ENCODE measurements around the gene LRRC74B. TPM values are rescaled to one million over a fixed set of nuclear protein-coding genes. Genes with fewer than 3 reads are reported as not detected.
A peak's percentile ranks its signal among the peaks of the same experiment; 100 is the strongest.

Gene LRRC74B
- total RNA-seq, 4 donors from 2014 or later: not detected

- Histone ChIP-seq H3K4me1 (no peaks in the 10 kb centered on the region), H3K27ac (no peak overlapping the region), H3K9me3 (no peaks in the 10 kb centered on the region), H3K4me3 (no peak overlapping the region), H3K27me3 (no peaks in the 10 kb centered on the region), H3K36me3 (no peaks in the 10 kb centered on the region)
- TF ChIP-seq POLR2A (IDR thresholded peaks at IDR 0.05) (no peak), CTCF (IDR thresholded peaks at IDR 0.05) (no peak)
- no peak for DNase-seq
These were observed 32.2 kb downstream of the LRRC74B start for GRCh38 chr22:21077884-21078508.

DNA sequence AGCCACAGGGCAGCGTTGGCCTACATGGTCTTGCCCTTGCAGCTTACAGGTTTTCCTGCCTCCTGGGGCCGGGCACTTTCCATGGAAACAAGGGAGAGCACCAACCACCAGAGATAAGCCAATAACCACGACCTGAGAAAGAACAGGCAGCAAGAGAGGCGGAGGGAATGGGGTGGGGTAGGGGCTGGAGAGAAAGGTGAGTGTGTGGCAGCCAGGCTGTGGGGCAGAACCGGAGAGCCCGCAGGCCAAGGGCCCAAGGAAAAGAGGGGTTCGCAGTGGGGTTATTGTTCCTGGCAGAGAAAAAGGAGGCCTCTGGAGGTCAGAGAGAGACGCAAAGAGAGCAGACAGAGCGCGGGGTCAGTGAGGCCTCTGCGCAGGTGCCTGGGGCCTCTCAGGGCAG is 33.2 kb downstream of the LRRC74B start:
- Histone ChIP-seq H3K36me3 (no peaks in the 10 kb centered on the region), H3K4me3 (no peak overlapping the region), H3K27ac (no peak overlapping the region), H3K27me3 (no peaks in the 10 kb centered on the region), H3K9me3 (no peaks in the 10 kb centered on the region), H3K4me1 (no peaks in the 10 kb centered on the region)
- DNase-seq: no peak
- no peak for TF ChIP-seq CTCF (IDR thresholded peaks at IDR 0.05)
- no peak for TF ChIP-seq POLR2A (IDR thresholded peaks at IDR 0.05)

DNA sequence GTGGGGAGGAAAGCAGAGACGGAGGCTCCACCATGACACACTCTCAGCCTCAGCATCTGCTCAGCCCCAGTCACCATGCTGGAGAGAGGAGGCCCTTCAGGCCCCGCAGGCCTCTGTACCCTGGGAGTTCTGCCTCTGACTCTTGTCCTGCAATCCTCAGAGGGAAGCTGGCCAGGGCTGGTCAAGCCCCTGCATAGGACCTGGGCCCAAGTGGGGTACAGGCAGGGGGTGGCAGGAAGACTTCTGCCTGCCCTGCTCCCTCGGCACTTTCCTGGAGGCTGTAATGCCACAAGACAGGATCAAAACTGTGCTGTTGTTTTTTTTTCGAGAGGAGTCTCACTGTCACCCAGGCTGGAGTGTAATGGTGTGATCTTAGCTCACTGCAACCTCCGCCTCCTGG is 33.7 kb downstream of the LRRC74B start:
- no peaks in the 10 kb centered on the region for H3K9me3 ChIP-seq
- H3K27ac ChIP-seq: no peak overlapping the region
- no peak for DNase-seq
- no peak for TF ChIP-seq CTCF (IDR thresholded peaks at IDR 0.05)
- TF ChIP-seq POLR2A (IDR thresholded peaks at IDR 0.05): no peak
- no peaks in the 10 kb centered on the region for H3K36me3 ChIP-seq
- no peaks in the 10 kb centered on the region for H3K27me3 ChIP-seq
- H3K4me1 ChIP-seq: no peaks in the 10 kb centered on the region
- no peak overlapping the region for H3K4me3 ChIP-seq

- H3K4me1 ChIP-seq: no peaks in the 10 kb centered on the region
- peak in 1 of 3 donors; percentile 28 for DNase-seq
- H3K4me3 ChIP-seq: no peak overlapping the region
- H3K27ac ChIP-seq: no peak overlapping the region
- H3K9me3 ChIP-seq: no peaks in the 10 kb centered on the region
- no peaks in the 10 kb centered on the region for H3K36me3 ChIP-seq
- TF ChIP-seq POLR2A (IDR thresholded peaks at IDR 0.05): no peak
- TF ChIP-seq CTCF (IDR thresholded peaks at IDR 0.05): no peak
- H3K27me3 ChIP-seq: no peaks in the 10 kb centered on the region
These were observed 34.8 kb downstream of the LRRC74B start for GRCh38 chr22:21080435-21081137.

- H3K27me3 ChIP-seq: no peaks in the 10 kb centered on the region
- H3K27ac ChIP-seq: no peak overlapping the region
- H3K4me1 ChIP-seq: no peaks in the 10 kb centered on the region
- H3K9me3 ChIP-seq: no peaks in the 10 kb centered on the region
- TF ChIP-seq POLR2A (IDR thresholded peaks at IDR 0.05) (no peak), CTCF (IDR thresholded peaks at IDR 0.05) (no peak)
- no peaks in the 10 kb centered on the region for H3K36me3 ChIP-seq
- DNase-seq: no peak
- no peak overlapping the region for H3K4me3 ChIP-seq
These were observed 36.5 kb downstream of the LRRC74B start for GRCh38 chr22:21082248-21082647.
